CD4-positive, alpha-beta T cell treated with Interleukin-12 subunit alpha and Interleukin-12 subunit beta, for 1 hour (primary cell): ENCODE results near the gene CHSY3.
A peak's percentile ranks its signal among the peaks of the same experiment; 100 is the strongest.

ENCODE experiments used
- DNase-seq: peaks from one replicate; pipeline ENCODE4 v3.0.0-alpha.2; 2020

Gene CHSY3

GRCh38 chr5:129904102-129904666 lies at the start of gene CHSY3:
TSS of gene CHSY3 (plus strand) at chr5:129904465.
- DNase-seq: peak; percentile 23

- DNase-seq: no peak
Observed at GRCh38 chr5:129856325-129856724, 47.9 kb upstream of the CHSY3 start.

DNA sequence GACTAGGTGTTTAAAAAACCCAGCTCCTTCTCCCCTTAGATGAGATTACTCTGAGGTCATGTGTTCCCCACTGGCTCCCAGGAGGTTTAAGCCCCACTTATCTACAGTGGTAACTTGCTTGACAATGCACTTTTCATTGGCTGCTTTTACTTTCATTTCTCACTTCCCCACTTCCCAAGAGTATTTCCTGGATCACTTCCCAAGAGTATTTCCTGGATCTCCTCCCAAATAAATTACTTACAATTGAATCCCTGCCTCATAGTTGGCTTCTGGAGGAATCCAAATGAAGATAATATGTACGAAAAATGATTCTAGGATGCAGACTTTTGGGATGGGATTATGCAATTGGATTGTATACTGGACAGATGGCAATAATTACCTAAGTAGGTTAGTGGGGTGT lies 47.1 kb upstream of the CHSY3 start:
- DNase-seq: no peak

DNA sequence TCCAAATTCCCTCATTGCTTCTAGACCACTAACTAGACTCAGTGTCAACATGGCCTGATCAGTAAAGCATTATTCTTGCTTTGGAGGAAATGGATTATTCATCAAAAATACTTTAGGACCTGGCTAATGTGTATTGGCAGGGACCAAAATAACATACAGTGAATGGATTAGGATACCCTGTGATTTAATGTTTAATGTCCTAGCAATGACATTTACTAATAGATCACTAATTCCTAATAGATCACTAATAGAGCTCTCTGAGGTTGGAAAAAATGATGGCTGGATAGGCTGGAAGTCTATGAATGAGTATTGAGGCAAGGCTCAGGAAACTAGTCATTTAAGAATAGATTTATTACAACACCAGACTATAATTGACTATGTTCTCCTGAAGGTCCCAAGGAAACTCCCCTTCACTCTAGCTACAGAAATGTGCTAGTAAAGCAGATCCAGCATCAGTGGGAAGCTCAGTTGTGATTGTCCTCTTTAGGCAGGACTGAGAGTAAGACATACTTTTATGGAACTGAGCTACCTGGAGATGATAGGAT lies 46.1 kb upstream of the CHSY3 start:
- DNase-seq: no peak

GRCh38 chr5:129884322-129884721 lies 19.9 kb upstream of the CHSY3 start:
- DNase-seq: no peak

GRCh38 chr5:129899454-129899853 lies 4.8 kb upstream of the CHSY3 start:
- no peak for DNase-seq

DNA sequence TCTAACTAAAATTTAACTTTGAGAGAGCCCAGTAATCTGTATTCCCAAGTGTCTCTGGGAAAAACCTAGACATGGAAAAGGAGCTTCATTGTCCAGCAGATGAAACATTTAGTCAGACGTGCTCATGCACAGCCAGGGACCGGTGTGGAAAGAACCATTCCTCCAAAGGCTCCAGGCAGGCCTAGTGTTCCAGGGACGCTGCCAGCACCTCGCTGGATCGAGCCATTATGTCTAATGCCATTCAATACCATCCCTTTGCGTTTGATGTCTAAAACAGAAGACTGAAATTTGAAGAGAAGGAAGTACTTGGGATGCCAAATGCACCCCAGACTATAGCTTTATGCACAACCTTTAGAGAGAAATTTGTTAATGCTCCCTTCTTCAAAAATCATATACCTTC lies 1.4 kb upstream of the CHSY3 start:
- no peak for DNase-seq

DNA sequence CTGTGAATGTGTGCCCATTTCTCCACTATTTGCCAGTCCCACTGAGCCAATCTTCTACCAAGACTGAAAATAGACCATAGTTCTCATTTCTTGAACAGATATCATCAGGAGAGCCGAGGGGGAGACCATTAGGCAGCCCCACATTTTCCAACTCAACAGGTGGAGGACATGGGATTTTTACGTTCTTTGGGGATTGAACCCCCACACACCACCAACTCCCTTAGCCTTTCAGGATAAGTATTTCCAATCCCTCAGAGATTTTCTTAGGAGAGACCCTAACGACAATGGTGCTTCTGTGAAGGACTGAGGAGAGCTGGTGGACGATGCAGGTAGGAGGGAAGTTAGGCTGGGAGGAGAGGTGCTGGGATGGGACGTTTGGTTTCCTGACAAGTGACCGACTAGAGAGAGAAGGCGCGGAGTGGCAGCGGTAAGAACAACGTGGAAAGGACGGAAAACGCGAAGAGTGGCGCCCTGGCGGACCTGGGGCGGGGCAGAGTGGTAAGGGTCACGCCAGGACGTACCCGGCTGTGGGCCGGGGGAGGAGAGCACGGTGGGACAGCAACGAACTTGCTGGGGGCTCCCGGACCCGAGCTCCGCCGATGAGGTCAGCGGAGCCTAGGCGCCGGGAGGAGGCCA lies 681 bp upstream of the CHSY3 start:
- no peak for DNase-seq

GRCh38 chr5:129904667-129905472 lies 605 bp downstream of the CHSY3 start:
- no peak for DNase-seq

- DNase-seq: no peak
Observed at GRCh38 chr5:129905473-129906176, 1.4 kb downstream of the CHSY3 start.

DNA sequence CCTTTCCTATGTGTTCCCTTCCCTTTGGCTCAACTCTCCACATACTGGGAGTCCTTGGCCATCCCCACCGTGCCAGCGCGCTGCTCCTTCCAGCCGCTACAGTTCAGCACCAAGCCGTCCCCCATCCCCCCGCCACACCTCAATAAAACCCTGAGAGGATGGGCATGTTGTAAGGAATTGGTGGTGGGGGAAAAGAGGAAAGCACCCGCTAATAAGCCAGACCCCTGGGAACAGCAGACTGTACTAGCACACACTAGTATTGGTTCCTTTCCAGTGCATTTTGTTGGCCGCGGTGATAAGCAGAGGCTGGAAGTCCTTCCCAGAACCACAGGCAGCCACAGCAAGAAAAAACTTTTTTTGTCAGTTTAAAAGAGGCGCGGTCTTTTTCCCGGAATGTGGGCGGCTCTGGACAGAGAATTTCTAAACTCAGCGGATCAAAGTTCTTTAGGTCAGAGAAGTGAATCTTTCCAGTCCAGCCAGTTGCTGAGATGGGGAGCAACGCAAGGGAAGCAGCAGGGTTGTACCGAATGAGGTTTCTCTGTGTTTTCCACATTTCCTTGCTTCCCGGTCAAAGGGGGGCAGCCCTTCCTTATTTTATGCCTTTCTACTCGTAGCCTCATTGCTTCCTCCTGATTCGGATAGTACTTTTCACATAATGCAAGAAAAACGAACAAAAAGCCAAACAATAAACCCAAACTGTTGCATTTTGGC lies 2.1 kb downstream of the CHSY3 start:
- no peak for DNase-seq

- no peak for DNase-seq
Observed at GRCh38 chr5:129909225-129909624, 5.0 kb downstream of the CHSY3 start.

GRCh38 chr5:129912601-129913255 lies 8.5 kb downstream of the CHSY3 start:
- DNase-seq: no peak

DNA sequence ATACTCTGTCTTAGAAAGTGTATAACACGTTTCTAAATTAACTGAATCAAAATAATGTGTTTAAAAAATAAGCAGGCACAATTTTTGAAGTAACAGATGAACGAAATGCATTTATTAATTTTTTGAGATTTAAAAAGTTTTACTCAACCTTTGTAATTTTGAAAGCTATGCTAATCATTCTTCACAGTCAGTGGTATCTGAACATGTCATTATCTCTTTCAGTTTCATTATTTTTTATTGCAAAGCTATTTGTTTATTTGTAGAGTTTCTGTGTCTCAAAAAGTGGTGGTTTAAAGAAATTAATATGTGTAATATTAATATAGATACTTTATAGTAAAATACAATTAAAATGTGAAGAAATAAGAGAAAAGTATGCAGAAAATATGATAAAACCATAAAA lies 11.2 kb downstream of the CHSY3 start:
- DNase-seq: no peak

DNA sequence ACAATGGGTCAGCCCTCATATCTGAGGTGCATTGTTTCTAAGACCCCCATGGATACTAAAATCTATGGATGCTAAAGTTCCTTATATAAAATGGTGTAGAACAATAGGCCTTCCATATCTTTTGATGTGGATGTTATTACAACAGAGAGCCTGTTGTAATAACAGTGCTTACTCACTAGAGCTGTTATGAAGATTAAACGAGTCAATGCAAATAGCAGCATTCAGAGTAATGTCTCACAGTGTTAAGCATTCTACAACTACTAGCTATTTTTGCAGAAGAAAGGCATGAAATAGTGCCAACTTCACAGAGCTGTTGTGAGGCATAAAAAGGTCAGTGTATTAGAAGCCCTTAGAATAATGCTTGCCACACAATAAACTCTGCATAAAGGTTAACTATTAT lies 13.0 kb downstream of the CHSY3 start:
- no peak for DNase-seq

DNA sequence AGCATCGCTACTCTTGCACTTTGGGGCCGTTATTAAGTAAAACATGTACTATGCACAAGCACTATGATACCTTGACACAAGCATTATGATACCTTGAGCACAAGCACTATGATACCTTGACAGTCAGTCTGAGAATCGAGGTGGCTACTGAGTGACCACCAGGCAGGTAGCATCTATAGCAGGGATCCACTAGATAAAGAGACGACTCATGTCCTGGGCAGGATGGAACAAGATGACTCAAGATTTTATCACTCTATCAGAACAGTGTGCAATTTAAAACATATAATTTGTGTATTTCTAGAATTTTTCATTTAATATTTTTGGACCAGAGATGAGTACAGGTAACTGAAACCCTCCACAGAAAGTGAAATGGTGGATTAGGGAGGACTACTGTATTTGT lies 16.9 kb downstream of the CHSY3 start:
- DNase-seq: no peak

DNA sequence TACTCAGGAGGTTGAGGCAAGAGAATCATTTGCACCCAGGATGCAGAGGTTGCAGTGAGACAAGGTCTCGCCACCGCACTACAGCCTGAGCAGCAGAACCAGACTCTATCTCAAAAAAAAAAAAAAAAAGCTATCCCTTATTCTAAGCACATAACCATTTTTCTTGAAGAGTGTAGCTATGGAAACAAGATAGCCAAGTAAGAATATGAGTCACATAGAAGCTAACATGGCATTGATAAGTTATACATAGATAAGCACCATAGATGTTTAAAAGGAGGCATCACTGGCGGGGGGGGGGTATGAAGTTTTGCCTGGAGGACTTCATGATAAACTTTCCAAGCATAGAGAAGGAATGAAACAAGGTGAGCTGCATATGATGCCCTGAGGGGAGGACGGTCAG lies 26.0 kb downstream of the CHSY3 start:
- no peak for DNase-seq

DNA sequence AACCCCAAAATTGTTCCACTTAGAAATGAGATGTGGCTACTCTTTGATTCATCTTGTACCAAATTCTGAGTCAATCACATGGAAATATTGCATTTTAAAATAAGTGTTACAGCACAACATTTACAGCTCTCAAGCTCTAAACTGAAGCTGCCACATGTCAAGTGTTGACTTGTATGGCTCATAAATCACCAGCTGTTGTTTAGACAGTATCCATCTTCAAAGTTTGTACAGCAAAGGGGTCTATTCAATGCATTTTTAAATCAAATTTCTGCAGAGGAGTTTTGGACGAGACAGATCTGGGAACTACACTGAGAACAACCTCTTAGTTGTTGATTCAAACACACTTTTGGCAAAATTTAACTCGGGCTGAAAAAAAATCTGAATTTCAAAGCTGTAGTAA lies 31.4 kb downstream of the CHSY3 start:
- DNase-seq: no peak

GRCh38 chr5:129938077-129938476 lies 33.8 kb downstream of the CHSY3 start:
- no peak for DNase-seq

DNA sequence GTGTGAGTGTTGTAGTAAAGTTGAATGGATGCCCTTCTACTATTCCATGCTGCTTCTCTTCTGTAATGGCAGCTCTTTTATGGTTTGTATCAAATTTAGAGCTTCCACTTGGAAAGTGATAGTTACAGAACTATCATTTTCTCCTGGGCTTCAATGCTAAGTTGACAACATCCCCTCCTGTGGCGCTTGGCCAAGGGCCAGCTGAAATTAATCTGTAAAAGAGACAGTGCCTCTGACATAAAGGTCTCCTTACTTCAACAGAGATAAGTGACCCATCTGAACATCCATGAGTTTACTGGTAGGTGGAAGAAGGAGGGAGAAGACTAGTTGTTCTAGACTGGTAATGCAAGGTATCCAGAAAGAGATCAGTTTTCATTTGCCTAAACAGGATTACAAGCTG lies 39.7 kb downstream of the CHSY3 start:
- DNase-seq: no peak

DNA sequence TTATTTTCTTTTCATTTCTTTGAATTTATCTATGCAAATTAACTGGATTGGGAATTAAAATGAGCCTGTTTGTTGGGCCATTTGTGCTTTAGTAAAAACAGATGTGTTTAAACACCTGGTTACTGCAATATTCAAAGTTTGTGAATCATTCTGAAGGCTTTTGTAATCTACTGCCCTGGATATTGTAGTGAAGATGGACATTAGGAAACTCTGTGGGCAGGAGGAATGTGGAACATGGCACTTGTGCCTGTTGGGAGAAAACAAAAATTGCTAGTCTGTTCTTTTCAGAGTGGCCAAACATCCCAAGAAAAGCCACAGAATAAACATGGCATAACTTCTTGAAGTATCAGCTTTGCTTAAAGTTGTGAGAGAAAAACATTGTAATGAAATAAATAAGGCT lies 40.8 kb downstream of the CHSY3 start:
- DNase-seq: no peak

GRCh38 chr5:129945774-129946270 lies 41.6 kb downstream of the CHSY3 start:
- no peak for DNase-seq
